Sigmoid colon (tissue), 4 donors: ENCODE data around the gene TMEM109.

Experiments used
- POLR2AphosphoS5 ChIP-seq, 4 donors: sonication (generic); formaldehyde crosslinking; IDR thresholded peaks; one replicate each; pipeline ENCODE4 v1.6.1; 2017; ENCODE audit warnings: antibody characterized with exemption in 4 of 4
- TF ChIP-seq, protein P1 (sequence below), 4 experiments: fragments of 450-650 bp in 3 of 4; fragments of 200-600 bp in 1 of 4; IDR thresholded peaks; one replicate each; pipeline ENCODE4 v1.5.1; 2016 to 2019; ENCODE audit warnings: antibody characterized with exemption in 4 of 4, mild to moderate bottlenecking in 3 of 4, moderate library complexity in 2 of 4

GRCh38 chr11:60934790-60935605, 21.0 kb downstream of the TMEM109 start:
- TF ChIP-seq, protein P1, sequence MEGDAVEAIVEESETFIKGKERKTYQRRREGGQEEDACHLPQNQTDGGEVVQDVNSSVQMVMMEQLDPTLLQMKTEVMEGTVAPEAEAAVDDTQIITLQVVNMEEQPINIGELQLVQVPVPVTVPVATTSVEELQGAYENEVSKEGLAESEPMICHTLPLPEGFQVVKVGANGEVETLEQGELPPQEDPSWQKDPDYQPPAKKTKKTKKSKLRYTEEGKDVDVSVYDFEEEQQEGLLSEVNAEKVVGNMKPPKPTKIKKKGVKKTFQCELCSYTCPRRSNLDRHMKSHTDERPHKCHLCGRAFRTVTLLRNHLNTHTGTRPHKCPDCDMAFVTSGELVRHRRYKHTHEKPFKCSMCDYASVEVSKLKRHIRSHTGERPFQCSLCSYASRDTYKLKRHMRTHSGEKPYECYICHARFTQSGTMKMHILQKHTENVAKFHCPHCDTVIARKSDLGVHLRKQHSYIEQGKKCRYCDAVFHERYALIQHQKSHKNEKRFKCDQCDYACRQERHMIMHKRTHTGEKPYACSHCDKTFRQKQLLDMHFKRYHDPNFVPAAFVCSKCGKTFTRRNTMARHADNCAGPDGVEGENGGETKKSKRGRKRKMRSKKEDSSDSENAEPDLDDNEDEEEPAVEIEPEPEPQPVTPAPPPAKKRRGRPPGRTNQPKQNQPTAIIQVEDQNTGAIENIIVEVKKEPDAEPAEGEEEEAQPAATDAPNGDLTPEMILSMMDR (IDR thresholded peaks at IDR 0.05), result no peak
- peak in 1 of 4 donors; percentile 18 for TF ChIP-seq POLR2AphosphoS5 (IDR thresholded peaks at IDR 0.05)
